Measurements from ENCODE around the gene EPB41L3.
A peak's percentile ranks its signal among the peaks of the same experiment; 100 is the strongest.

The EPB41L3 gene

DNA sequence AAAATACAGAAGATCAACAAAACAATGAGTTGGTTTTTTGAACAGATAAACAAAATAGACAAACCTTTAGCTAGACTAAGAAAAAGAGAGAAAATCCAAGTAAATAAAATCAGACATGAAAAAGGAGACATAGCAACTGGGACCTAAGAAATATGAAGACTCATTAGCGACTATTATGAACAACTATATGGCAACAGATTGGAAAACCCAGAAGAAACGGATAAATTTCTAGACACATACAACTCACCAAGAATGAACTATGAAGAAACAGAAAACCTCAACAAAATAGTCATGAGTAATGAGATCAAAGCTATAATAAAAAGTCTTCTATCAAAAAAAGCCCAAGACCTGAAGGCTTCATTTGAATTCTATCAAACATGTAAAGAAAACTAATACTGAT lies 59.3 kb downstream of the EPB41L3 start:
- H3K4me3 ChIP-seq (replicated peaks; ENCODE audit: low read depth, low read length) = no peak overlapping the region
- TF ChIP-seq, protein P1, sequence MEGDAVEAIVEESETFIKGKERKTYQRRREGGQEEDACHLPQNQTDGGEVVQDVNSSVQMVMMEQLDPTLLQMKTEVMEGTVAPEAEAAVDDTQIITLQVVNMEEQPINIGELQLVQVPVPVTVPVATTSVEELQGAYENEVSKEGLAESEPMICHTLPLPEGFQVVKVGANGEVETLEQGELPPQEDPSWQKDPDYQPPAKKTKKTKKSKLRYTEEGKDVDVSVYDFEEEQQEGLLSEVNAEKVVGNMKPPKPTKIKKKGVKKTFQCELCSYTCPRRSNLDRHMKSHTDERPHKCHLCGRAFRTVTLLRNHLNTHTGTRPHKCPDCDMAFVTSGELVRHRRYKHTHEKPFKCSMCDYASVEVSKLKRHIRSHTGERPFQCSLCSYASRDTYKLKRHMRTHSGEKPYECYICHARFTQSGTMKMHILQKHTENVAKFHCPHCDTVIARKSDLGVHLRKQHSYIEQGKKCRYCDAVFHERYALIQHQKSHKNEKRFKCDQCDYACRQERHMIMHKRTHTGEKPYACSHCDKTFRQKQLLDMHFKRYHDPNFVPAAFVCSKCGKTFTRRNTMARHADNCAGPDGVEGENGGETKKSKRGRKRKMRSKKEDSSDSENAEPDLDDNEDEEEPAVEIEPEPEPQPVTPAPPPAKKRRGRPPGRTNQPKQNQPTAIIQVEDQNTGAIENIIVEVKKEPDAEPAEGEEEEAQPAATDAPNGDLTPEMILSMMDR (IDR thresholded peaks at IDR 0.05; ENCODE audit: low read length, missing control alignments) = no peak
- no peak for DNase-seq (ENCODE audit: low read depth)

DNA sequence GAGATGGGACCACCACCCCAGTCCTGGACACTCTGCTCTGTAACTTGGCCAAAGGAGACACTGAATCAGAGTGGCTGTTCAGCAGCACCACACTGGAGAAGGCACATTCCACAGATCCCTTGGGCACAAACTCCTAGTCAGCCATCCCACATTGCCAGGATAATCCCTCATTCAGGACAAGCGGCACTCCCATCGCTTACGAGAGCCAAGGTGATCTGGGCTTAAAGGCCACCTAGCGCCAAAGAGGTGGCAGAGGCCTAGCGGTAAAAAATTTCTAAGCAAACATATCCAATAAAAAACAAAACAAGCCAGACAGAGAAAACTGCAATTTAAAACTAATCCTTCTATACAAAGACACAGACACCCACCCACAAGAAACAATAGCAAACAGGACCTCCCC lies 62.2 kb downstream of the EPB41L3 start:
- H3K4me3 ChIP-seq (replicated peaks; ENCODE audit: low read depth, low read length) = no peak overlapping the region
- no peak for DNase-seq (ENCODE audit: low read depth)
- TF ChIP-seq, protein P1 (IDR thresholded peaks at IDR 0.05; ENCODE audit: low read length, missing control alignments) = no peak

DNA sequence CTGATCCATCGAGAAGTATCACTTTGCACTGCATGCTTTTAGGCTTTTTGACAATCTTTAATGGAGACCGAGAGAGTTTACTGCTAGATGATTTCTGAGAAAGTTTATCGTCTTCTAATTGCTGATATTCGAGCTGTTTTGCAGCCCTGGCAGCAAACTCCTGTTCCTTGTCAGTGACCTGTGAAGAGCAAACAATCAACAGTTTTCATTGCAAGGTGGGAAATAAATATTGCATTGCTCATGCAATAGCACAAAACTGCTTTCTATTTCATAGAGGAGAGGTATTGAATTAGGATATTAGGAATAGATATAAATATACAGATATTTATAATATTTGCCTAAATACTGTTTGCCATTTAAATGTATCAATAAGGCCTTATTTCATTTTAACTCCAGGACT lies 65.5 kb downstream of the EPB41L3 start:
- no peak for DNase-seq (ENCODE audit: low read depth)
- H3K4me3 ChIP-seq (replicated peaks; ENCODE audit: low read depth, low read length) = no peak overlapping the region
- TF ChIP-seq, protein P1 (IDR thresholded peaks at IDR 0.05; ENCODE audit: low read length, missing control alignments) = no peak

DNA sequence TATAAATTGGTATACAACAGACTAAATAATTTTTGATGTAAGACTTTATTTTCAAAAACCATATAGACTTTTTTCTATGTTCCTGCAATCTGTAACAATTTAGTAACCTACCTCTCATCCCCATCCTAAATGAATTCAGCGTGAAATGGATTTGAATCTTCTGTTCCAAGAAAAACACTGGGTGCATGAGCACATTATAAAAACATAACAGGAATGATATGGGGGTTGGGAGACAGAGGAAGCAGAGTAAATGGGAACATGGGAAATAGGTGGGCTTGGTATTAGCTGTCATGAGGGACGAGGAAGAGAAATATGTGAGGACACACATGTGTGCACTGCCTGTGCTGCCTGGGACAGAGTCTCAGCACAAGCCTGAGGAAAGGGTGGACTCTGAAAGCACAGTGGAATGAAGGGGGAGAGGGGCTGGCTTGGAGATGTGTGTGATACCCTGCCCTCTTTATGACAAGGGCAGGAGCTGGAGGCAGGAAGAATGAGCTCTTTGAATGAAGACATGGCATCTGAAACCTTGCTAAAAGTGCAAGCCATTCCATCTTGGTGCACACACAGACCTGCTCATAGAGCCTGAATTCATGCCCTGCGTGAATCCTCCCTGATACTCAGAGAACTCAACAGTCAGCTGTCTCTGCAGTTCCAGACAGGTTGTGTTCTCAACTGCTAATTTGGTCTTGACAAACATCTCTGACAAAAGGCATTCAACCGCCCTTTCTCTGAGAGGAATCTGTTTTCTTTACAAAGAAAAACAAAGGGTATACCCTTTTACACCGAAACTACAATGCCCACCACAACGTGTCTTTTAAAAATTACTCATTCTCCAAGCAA lies 66.6 kb downstream of the EPB41L3 start:
- H3K4me3 ChIP-seq (replicated peaks; ENCODE audit: low read depth, low read length) = no peak overlapping the region
- DNase-seq (ENCODE audit: low read depth) = no peak
- TF ChIP-seq, protein P1 (IDR thresholded peaks at IDR 0.05; ENCODE audit: low read length, missing control alignments) = no peak

DNA sequence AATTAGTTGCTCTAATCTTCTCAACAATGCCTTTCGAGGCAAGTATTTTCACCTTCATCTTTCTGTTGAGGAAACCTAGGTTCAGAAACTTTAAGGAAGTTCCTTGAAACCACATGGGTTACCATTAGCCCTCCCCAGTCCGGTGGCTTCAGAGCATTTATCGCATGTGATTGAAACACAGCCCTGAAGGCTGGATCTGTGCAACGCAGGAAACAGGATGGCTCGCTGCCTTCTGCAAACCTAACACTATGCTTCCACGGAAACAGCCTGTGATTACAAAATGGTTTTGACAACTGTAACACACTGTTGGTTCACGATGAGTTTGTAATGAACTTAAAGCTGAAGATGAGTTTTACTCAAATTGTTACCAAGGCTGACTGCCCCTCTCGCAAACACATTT lies 68.5 kb downstream of the EPB41L3 start:
- H3K4me3 ChIP-seq (replicated peaks; ENCODE audit: low read depth, low read length) = no peak overlapping the region
- DNase-seq (ENCODE audit: low read depth) = peak; percentile 7
- TF ChIP-seq, protein P1 (IDR thresholded peaks at IDR 0.05; ENCODE audit: low read length, missing control alignments) = no peak

DNA sequence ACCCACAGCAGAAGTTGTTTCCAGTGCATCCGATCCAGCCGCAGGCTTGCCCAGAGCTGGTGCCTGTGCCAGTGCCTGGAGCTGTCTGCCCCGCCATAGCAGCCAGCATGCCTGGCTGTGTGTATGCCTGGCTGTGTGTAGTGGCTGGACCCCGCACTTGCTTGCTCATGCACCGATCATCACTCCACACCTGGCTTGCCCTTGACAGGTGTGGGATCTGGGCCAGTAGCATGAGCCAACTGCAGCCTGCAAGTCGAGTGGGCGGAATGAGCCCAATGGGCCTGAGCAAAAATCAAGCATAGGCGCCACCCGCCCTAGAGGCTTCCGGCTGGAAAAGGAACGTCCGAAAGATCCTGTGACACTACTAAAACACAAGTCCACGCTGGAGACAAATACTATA lies 74.5 kb downstream of the EPB41L3 start:
- H3K4me3 ChIP-seq (replicated peaks; ENCODE audit: low read depth, low read length) = no peak overlapping the region
- TF ChIP-seq, protein P1 (IDR thresholded peaks at IDR 0.05; ENCODE audit: low read length, missing control alignments) = no peak
- no peak for DNase-seq (ENCODE audit: low read depth)

DNA sequence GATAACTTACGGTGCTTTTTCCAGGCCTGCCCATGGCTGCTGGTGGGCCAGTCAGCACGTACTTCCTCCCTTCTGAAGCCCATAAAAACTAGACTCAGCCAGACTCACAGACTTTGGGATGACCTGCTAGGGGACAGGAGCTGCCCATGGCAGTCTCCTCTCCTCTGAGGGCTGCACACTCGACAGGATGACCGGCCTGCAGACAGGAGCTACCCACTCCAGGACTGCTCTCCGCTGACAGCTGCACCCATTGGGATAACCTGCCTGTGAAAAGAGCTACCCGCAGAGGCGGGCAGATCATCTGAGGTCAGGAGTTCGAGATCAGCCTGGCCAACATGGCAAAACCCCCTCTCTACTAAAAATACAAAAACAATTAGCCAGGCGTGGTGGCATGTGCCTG lies 75.4 kb downstream of the EPB41L3 start:
- no peak overlapping the region for H3K4me3 ChIP-seq (replicated peaks; ENCODE audit: low read depth, low read length)
- TF ChIP-seq, protein P1 (IDR thresholded peaks at IDR 0.05; ENCODE audit: low read length, missing control alignments) = no peak
- DNase-seq (ENCODE audit: low read depth) = no peak
